ENCODE measurements around the gene DCC. TPM values are rescaled to one million over a fixed set of nuclear protein-coding genes. Genes with fewer than 3 reads are reported as not detected.
"Not testable (repeated sequence)": the region's sequence is repeated elsewhere in the genome, so short reads cannot be mapped to it uniquely, and the experiment has no call there.

Gene DCC
- total RNA-seq, 2 experiments from 2014 or later = not detected

DNA sequence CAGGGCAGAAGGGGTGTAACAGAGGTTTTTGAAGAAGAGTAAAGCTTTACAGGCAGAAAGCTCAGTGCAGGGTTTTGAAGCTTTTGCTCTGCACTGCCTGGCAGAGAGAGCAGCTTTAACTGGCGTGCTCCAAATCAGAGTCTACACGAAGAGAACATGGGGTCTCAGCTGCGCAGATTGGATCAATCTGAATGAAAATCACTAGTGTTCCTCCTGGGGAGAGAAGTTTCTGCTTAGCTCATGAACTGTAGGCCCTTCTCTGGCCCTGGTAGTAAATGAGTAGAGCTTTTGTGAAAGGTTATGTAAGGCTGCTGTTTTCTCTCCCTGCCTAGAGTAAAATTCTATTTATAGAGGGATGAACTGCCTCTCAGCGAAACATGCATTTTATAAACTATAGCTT, 13.6 kb downstream of the DCC start:
- Histone ChIP-seq H3K27ac (ENCODE audit: low read depth in 1 of 2, low read length in 2 of 2) (no peak overlapping the region), H3K36me3 (ENCODE audit: insufficient read depth, low read length) (no peaks in the 10 kb centered on the region), H3K27me3 (ENCODE audit: control insufficient read depth in 1 of 2, insufficient read depth in 2 of 2, low read length in 2 of 2) (no peaks in the 10 kb centered on the region), H3K4me3 (ENCODE audit: low read length) (no peak overlapping the region), H3K9me3 (ENCODE audit: control insufficient read depth in 1 of 2, insufficient read depth in 1 of 2, low read length in 2 of 2) (no peaks in the 10 kb centered on the region), H3K4me1 (ENCODE audit: insufficient read depth, low read length) (no peaks in the 10 kb centered on the region)
- ATAC-seq (ENCODE audit: poor library complexity) = no peak
- ChIA-PET POLR2A (no interaction called here), CTCF (no interaction called here)
- no peak overlapping the region for H3K4me3 Mint-ChIP-seq
- no peak for DNase-seq
- no peaks in the 10 kb centered on the region for H3K36me3 Mint-ChIP-seq (ENCODE audit: low read depth)
- intact Hi-C loops (cut with DNase I, micrococcal nuclease) = no loop called here
- no peaks in the 10 kb centered on the region for H3K4me1 Mint-ChIP-seq (ENCODE audit: low read depth)
- peaks cover 2% of the 10 kb centered on the region for H3K9me3 Mint-ChIP-seq
- no peak overlapping the region for H3K27ac Mint-ChIP-seq
- H3K27me3 Mint-ChIP-seq = no peaks in the 10 kb centered on the region
- TF ChIP-seq, protein P1, sequence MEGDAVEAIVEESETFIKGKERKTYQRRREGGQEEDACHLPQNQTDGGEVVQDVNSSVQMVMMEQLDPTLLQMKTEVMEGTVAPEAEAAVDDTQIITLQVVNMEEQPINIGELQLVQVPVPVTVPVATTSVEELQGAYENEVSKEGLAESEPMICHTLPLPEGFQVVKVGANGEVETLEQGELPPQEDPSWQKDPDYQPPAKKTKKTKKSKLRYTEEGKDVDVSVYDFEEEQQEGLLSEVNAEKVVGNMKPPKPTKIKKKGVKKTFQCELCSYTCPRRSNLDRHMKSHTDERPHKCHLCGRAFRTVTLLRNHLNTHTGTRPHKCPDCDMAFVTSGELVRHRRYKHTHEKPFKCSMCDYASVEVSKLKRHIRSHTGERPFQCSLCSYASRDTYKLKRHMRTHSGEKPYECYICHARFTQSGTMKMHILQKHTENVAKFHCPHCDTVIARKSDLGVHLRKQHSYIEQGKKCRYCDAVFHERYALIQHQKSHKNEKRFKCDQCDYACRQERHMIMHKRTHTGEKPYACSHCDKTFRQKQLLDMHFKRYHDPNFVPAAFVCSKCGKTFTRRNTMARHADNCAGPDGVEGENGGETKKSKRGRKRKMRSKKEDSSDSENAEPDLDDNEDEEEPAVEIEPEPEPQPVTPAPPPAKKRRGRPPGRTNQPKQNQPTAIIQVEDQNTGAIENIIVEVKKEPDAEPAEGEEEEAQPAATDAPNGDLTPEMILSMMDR (IDR thresholded peaks at IDR 0.05) = no peak

DNA sequence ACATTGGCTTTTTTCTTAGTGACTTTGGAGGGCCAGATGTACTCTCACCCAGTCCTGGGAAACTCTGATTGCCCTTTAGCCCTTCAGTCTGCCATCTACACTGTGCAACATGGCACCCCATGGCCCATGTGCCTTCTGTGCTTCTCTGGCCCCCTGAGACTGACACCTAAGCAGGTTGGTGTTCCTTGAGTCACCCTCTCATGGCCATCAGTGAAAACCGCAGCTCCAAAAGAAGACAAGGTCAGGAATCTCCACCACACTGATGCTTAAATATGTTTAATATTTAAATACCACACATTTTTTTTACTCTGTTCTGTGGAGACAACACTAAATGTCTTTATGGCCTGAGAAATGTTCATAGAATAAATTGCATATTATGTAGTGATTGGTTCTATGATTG, 23.9 kb downstream of the DCC start:
- no peaks in the 10 kb centered on the region for H3K36me3 Mint-ChIP-seq (ENCODE audit: low read depth)
- ATAC-seq (ENCODE audit: poor library complexity) (no peak), DNase-seq (no peak)
- no peak overlapping the region for H3K4me3 Mint-ChIP-seq
- intact Hi-C loops (cut with DNase I, micrococcal nuclease) = no loop called here
- H3K27ac ChIP-seq (ENCODE audit: low read depth in 1 of 2, low read length in 2 of 2) = no peak overlapping the region
- TF ChIP-seq, protein P1 (IDR thresholded peaks at IDR 0.05) = no peak
- no peaks in the 10 kb centered on the region for H3K27me3 ChIP-seq (ENCODE audit: control insufficient read depth in 1 of 2, insufficient read depth in 2 of 2, low read length in 2 of 2)
- H3K27me3 Mint-ChIP-seq = no peaks in the 10 kb centered on the region
- H3K27ac Mint-ChIP-seq = no peak overlapping the region
- H3K9me3 ChIP-seq (ENCODE audit: control insufficient read depth in 1 of 2, insufficient read depth in 1 of 2, low read length in 2 of 2) = no peaks in the 10 kb centered on the region
- H3K9me3 Mint-ChIP-seq = no peaks in the 10 kb centered on the region
- no peaks in the 10 kb centered on the region for H3K4me1 ChIP-seq (ENCODE audit: insufficient read depth, low read length)
- H3K4me1 Mint-ChIP-seq (ENCODE audit: low read depth) = no peaks in the 10 kb centered on the region
- no peak overlapping the region for H3K4me3 ChIP-seq (ENCODE audit: low read length)
- POLR2A ChIA-PET = no interaction called here
- CTCF ChIA-PET = no interaction called here
- no peaks in the 10 kb centered on the region for H3K36me3 ChIP-seq (ENCODE audit: insufficient read depth, low read length)

DNA sequence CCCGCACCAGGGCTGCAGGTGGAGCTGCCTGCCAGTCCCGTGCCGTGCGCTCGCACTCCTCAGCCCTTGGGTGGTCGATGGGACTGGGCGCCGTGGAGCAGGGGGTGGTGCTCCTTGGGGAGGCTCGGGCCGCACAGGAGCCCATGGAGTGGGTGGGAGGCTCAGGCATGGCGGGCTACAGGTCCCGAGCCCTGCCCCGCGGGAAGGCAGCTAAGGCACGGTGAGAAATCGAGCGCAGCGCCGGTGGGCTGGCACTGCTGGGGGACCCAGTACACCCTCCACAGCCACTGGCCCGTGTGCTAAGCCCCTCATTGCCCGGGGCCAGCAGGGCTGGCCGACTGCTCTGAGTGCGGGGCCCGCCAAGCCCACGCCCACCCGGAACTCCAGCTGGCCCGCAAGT, 26.9 kb downstream of the DCC start:
- ATAC-seq (ENCODE audit: poor library complexity); H3K4me3 ChIP-seq (ENCODE audit: low read length); H3K4me1 ChIP-seq (ENCODE audit: insufficient read depth, low read length); H3K9me3 Mint-ChIP-seq; H3K27me3 ChIP-seq (ENCODE audit: control insufficient read depth in 1 of 2, insufficient read depth in 2 of 2, low read length in 2 of 2); H3K27ac Mint-ChIP-seq; H3K27ac ChIP-seq (ENCODE audit: low read depth in 1 of 2, low read length in 2 of 2); H3K4me3 Mint-ChIP-seq; H3K4me1 Mint-ChIP-seq (ENCODE audit: low read depth); intact Hi-C loops (cut with DNase I, micrococcal nuclease); H3K36me3 ChIP-seq (ENCODE audit: insufficient read depth, low read length); CTCF ChIA-PET; POLR2A ChIA-PET; H3K36me3 Mint-ChIP-seq (ENCODE audit: low read depth); DNase-seq; H3K27me3 Mint-ChIP-seq; H3K9me3 ChIP-seq (ENCODE audit: control insufficient read depth in 1 of 2, insufficient read depth in 1 of 2, low read length in 2 of 2): not testable (repeated sequence)

DNA sequence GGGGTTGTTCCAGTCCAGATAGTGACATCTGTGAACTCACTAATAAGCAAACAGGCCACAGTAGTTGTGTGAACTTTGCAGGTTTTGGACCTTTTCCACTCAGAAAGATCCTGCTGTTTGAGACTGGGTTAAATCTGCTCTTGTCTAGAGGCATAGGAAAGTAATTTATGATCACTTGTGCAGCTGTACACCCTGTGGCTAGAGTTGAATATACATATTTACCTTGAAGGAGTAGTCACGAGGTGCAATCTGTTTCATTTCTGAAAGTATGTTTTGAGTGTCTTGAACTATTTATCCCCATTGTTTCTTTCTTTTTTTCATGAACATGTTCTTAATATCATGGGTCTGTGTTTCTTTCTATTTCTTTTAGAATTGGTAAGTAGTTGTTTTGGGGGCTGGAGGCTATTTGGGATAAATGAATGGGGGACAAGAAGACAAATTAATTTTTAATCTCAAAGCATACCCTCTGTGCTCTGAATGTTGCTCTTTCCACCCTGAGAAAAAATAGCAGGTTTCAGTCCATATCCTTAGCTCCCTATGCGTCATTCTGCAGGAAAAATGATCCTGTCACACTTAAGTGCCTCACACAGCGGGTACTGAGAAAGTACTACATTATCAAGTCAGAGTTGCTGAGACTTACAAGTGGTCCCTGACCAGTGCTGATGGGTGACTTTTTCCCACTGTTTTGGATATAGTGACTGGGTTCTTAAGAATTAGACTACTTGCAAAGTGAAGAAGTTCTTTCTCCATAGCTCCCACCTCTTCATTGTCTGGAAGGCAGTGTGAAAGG, 28.2 kb downstream of the DCC start:
- H3K9me3 Mint-ChIP-seq = no peaks in the 10 kb centered on the region

More for the DNA sequence above, 28.2 kb downstream of the DCC start:
- Histone ChIP-seq H3K27me3 (ENCODE audit: control insufficient read depth in 1 of 2, insufficient read depth in 2 of 2, low read length in 2 of 2) (no peaks in the 10 kb centered on the region), H3K9me3 (ENCODE audit: control insufficient read depth in 1 of 2, insufficient read depth in 1 of 2, low read length in 2 of 2) (no peaks in the 10 kb centered on the region), H3K4me1 (ENCODE audit: insufficient read depth, low read length) (no peaks in the 10 kb centered on the region), H3K36me3 (ENCODE audit: insufficient read depth, low read length) (no peaks in the 10 kb centered on the region), H3K27ac (ENCODE audit: low read depth in 1 of 2, low read length in 2 of 2) (no peak overlapping the region), H3K4me3 (ENCODE audit: low read length) (no peak overlapping the region)
- CTCF ChIA-PET = no interaction called here
- no peak for DNase-seq
- intact Hi-C loops (cut with DNase I, micrococcal nuclease) = no loop called here
- H3K27me3 Mint-ChIP-seq = no peaks in the 10 kb centered on the region
- H3K4me3 Mint-ChIP-seq = no peak overlapping the region
- ATAC-seq (ENCODE audit: poor library complexity) = no peak
- TF ChIP-seq, protein P1 (IDR thresholded peaks at IDR 0.05) = no peak
- no peaks in the 10 kb centered on the region for H3K4me1 Mint-ChIP-seq (ENCODE audit: low read depth)
- H3K27ac Mint-ChIP-seq = no peak overlapping the region
- no peaks in the 10 kb centered on the region for H3K36me3 Mint-ChIP-seq (ENCODE audit: low read depth)
- POLR2A ChIA-PET = no interaction called here
